Parathyroid adenoma (tissue), 2 donors: ENCODE results near the gene GCAT.

Source experiments
- H2AFZ ChIP-seq: fragments of 300-600 bp; sonication (generic); one replicate; pipeline ENCODE4 v1.7.0; 2017; ENCODE audit warnings: antibody characterized with exemption, mild to moderate bottlenecking
- H3K27ac ChIP-seq: fragments of 300-600 bp; sonication (generic); one replicate; pipeline ENCODE4 v1.7.0; 2017
- H3K27me3 ChIP-seq: fragments of 300-600 bp; sonication (generic); one replicate; pipeline ENCODE4 v1.7.0; 2017; ENCODE audit warnings: low read length; ENCODE audit not compliant: control insufficient read depth, insufficient read depth
- H3K36me3 ChIP-seq: fragments of 300-600 bp; sonication (generic); one replicate; pipeline ENCODE4 v1.7.0; 2017; ENCODE audit warnings: low read length; ENCODE audit not compliant: control insufficient read depth, insufficient read depth
- H3K4me1 ChIP-seq: fragments of 300-600 bp; sonication (generic); one replicate; pipeline ENCODE4 v1.7.0; 2017; ENCODE audit warnings: control low read depth
- H3K4me2 ChIP-seq: fragments of 300-600 bp; sonication (generic); one replicate; pipeline ENCODE4 v1.7.0; 2017; ENCODE audit warnings: low read length
- H3K4me3 ChIP-seq: fragments of 300-600 bp; sonication (generic); one replicate; pipeline ENCODE4 v1.7.0; 2017; ENCODE audit warnings: low read depth, low read length
- H3K79me2 ChIP-seq: fragments of 300-600 bp; sonication (generic); one replicate; pipeline ENCODE4 v1.7.0; 2017; ENCODE audit warnings: control low read depth
- H3K9ac ChIP-seq: fragments of 300-600 bp; sonication (generic); one replicate; pipeline ENCODE4 v1.7.0; 2017; ENCODE audit warnings: mild to moderate bottlenecking
- H3K9me3 ChIP-seq: fragments of 300-600 bp; sonication (generic); one replicate; pipeline ENCODE4 v1.7.0; 2017; ENCODE audit warnings: low read length; ENCODE audit not compliant: control insufficient read depth
- CTCF ChIP-seq: fragments of 300-600 bp; sonication (generic); IDR thresholded peaks from one replicate; pipeline ENCODE4 v1.7.0; 2017; ENCODE audit warnings: antibody characterized with exemption, mild to moderate bottlenecking
- donor health status: primary hyperparathyroidism.

Gene GCAT

GRCh38 chr22:37819105-37819433 is 11.3 kb downstream of the GCAT start:
- Histone ChIP-seq H3K4me1 (no peaks in the 10 kb centered on the region), H3K4me2 (peak overlapping the region; percentile 45), H3K9ac (no peak overlapping the region), H3K27me3 (no peaks in the 10 kb centered on the region), H2AFZ (no peak overlapping the region), H3K9me3 (no peaks in the 10 kb centered on the region), H3K79me2 (no peaks in the 10 kb centered on the region), H3K36me3 (no peaks in the 10 kb centered on the region), H3K27ac (no peak overlapping the region), H3K4me3 (no peak overlapping the region)
- no peak for TF ChIP-seq CTCF

GRCh38 chr22:37820350-37820749 is 12.6 kb downstream of the GCAT start:
- Histone ChIP-seq H3K4me3 (no peak overlapping the region), H3K36me3 (no peaks in the 10 kb centered on the region), H3K4me1 (no peaks in the 10 kb centered on the region), H3K27ac (no peak overlapping the region), H3K9me3 (no peaks in the 10 kb centered on the region), H3K27me3 (no peaks in the 10 kb centered on the region), H3K4me2 (no peak overlapping the region), H2AFZ (no peak overlapping the region), H3K79me2 (no peaks in the 10 kb centered on the region), H3K9ac (no peak overlapping the region)
- no peak for TF ChIP-seq CTCF

GRCh38 chr22:37822079-37822833 is 14.5 kb downstream of the GCAT start:
- H3K27me3 ChIP-seq = no peaks in the 10 kb centered on the region
- no peaks in the 10 kb centered on the region for H3K79me2 ChIP-seq
- H3K4me3 ChIP-seq = no peak overlapping the region
- H3K36me3 ChIP-seq = no peaks in the 10 kb centered on the region
- H3K4me2 ChIP-seq = no peak overlapping the region
- H3K4me1 ChIP-seq = no peaks in the 10 kb centered on the region
- H3K9ac ChIP-seq = no peak overlapping the region
- H3K9me3 ChIP-seq = no peaks in the 10 kb centered on the region
- H2AFZ ChIP-seq = no peak overlapping the region
- TF ChIP-seq CTCF = no peak
- no peak overlapping the region for H3K27ac ChIP-seq

- no peak within 1 kb of the TSS for H3K4me3 ChIP-seq
- H3K9ac ChIP-seq = no peak within 1 kb of the TSS
- H3K27ac ChIP-seq = no peak within 1 kb of the TSS
- no peaks in the 10 kb centered on the region for H3K4me1 ChIP-seq
- no peak for TF ChIP-seq CTCF
- no peak within 1 kb of the TSS for H3K4me2 ChIP-seq
- no peaks in the 10 kb centered on the region for H3K9me3 ChIP-seq
- H2AFZ ChIP-seq = no peak within 1 kb of the TSS
- H3K27me3 ChIP-seq = no peaks in the 10 kb centered on the region
- no peaks in the 10 kb centered on the region for H3K36me3 ChIP-seq
- H3K79me2 ChIP-seq = no peaks in the 10 kb centered on the region
Observed at GRCh38 chr22:37823134-37823985, 15.6 kb downstream of the GCAT start, which contains the start of gene GALR3. GALR3 (plus strand) TSS chr22:37823382; CDS start chr22:37823407, 25 bp downstream.
